B cell (primary cell): ENCODE measurements around the gene ANKDD1A. TPM values are rescaled to one million over a fixed set of nuclear protein-coding genes. Genes with fewer than 3 reads are reported as not detected.

Source experiments
- ATAC-seq: fragments of 200-7000 bp; cut with Tn5 transposase; one replicate; pipeline ENCODE4 v1.10.0; 2021; ENCODE audit warnings: low read depth, mild to moderate bottlenecking, moderate number of reproducible peaks, moderate library complexity
- CTCF ChIA-PET: fragments of 350-600 bp; sonication (Branson Sonifier 250); formaldehyde crosslinking; loops from one replicate; lab custom pipeline; 2021; ENCODE audit warnings: antibody characterized with exemption, inconsistent platforms; lab: Charles Lee
- POLR2A ChIA-PET: fragments of 350-600 bp; sonication (Branson Sonifier 250); formaldehyde crosslinking; loops from one replicate; lab custom pipeline; 2021; ENCODE audit warnings: antibody characterized with exemption; lab: Charles Lee
- DNase-seq: peaks from one replicate; pipeline ENCODE4 v3.0.0; 2013
- H2AFZ ChIP-seq: 2 replicates; pipeline ENCODE4 v1.6.1; 2012; ENCODE audit warnings: mild to moderate bottlenecking, low read depth, low read length; ENCODE audit not compliant: insufficient read depth, poor library complexity, severe bottlenecking
- H3K27ac ChIP-seq, 2 donors: 1 replicate in 1 of 2; 2 replicates in 1 of 2; pipeline ENCODE4 v1.5.1; 2012 to 2013; ENCODE audit warnings: low read length in 2 of 2, mild to moderate bottlenecking in 2 of 2, moderate library complexity in 1 of 2
- H3K27me3 ChIP-seq, 4 experiments: fragments of 200-600 bp in 1 of 4; sonication (generic) in 1 of 4; replicated peaks in 1 of 4; 1 replicate in 2 of 4; 2 replicates in 2 of 4; pipeline versions ENCODE4 v1.6.1 to v1.7.0; 2013 to 2016; ENCODE audit warnings: low read length in 3 of 4, mild to moderate bottlenecking in 2 of 4, mixed read lengths in 1 of 4, moderate library complexity in 1 of 4; ENCODE audit not compliant: insufficient read depth in 4 of 4, control insufficient read depth in 3 of 4; ENCODE audit errors: control extremely low read depth in 1 of 4
- H3K36me3 ChIP-seq, 2 experiments: replicated peaks in 1 of 2; 1 replicate in 1 of 2; 2 replicates in 1 of 2; pipeline versions ENCODE4 v1.6.1 to v1.7.1; 2013; ENCODE audit warnings: low read length in 1 of 2; ENCODE audit not compliant: insufficient read depth in 2 of 2, control insufficient read depth in 1 of 2; ENCODE audit errors: control extremely low read depth in 1 of 2, extremely low read depth in 1 of 2
- H3K4me1 ChIP-seq, 2 donors: fragments of 200-600 bp in 1 of 2; sonication (generic) in 1 of 2; 1 replicate in 1 of 2; 2 replicates in 1 of 2; pipeline versions ENCODE4 v1.5.1 to v1.6.1; 2013 to 2017; ENCODE audit warnings: low read length in 2 of 2; ENCODE audit not compliant: control insufficient read depth in 2 of 2, insufficient read depth in 2 of 2
- H3K4me2 ChIP-seq: replicated peaks from 2 replicates; pipeline ENCODE3; 2012; ENCODE audit warnings: mild to moderate bottlenecking, low read depth, low read length; ENCODE audit not compliant: poor library complexity, severe bottlenecking
- H3K4me3 ChIP-seq, 5 experiments: fragments of 200-600 bp in 1 of 5; sonication (generic) in 1 of 5; 1 replicate in 3 of 5; 2 replicates in 2 of 5; pipeline versions ENCODE4 v1.5.1 to v1.7.0; 2011 to 2016; ENCODE audit warnings: low read length in 4 of 5, mild to moderate bottlenecking in 4 of 5, low read depth in 2 of 5, control low read depth in 1 of 5, moderate library complexity in 1 of 5; ENCODE audit not compliant: insufficient read depth in 1 of 5; ENCODE audit errors: control extremely low read depth in 1 of 5, extremely low read depth in 1 of 5
- H3K79me2 ChIP-seq: fragments of 200-600 bp; sonication (generic); one replicate; pipeline ENCODE4 v1.6.0; 2016; ENCODE audit warnings: low read length; ENCODE audit not compliant: control insufficient read depth, insufficient read depth
- H3K9ac ChIP-seq: fragments of 200-600 bp; sonication (generic); 2 replicates; pipeline ENCODE4 v1.6.1; 2017; ENCODE audit warnings: mild to moderate bottlenecking, low read length, moderate library complexity
- H3K9me3 ChIP-seq, 3 donors: one replicate each; pipeline versions ENCODE4 v1.6.1 to v1.7.1; 2013; ENCODE audit warnings: low read length in 2 of 3; ENCODE audit not compliant: control insufficient read depth in 2 of 3, insufficient read depth in 1 of 3; ENCODE audit errors: control extremely low read depth in 1 of 3
- H4K20me1 ChIP-seq: 2 replicates; pipeline ENCODE4 v1.6.0; 2012; ENCODE audit warnings: mild to moderate bottlenecking, low read length; ENCODE audit not compliant: insufficient read depth, control insufficient read depth, poor library complexity, severe bottlenecking
- H3K27ac Mint-ChIP-seq: one replicate; pipeline ENCODE4 v1.8.0; 2021; ENCODE audit warnings: mixed read lengths
- H3K27me3 Mint-ChIP-seq: one replicate; pipeline ENCODE4 v1.8.0; 2021; ENCODE audit warnings: mixed read lengths
- H3K4me1 Mint-ChIP-seq: one replicate; pipeline ENCODE4 v1.8.0; 2021; ENCODE audit warnings: mixed read lengths
- H3K4me3 Mint-ChIP-seq: one replicate; pipeline ENCODE4 v1.8.0; 2021; ENCODE audit warnings: mixed read lengths
- H3K9me3 Mint-ChIP-seq: one replicate; pipeline ENCODE4 v1.8.0; 2022; ENCODE audit warnings: mixed read lengths; ENCODE audit not compliant: insufficient read depth
- EZH2 ChIP-seq: IDR thresholded peaks from 2 replicates; pipeline ENCODE4 v1.6.1; 2012; ENCODE audit warnings: borderline replicate concordance, low read depth, mild to moderate bottlenecking, moderate library complexity, low read length; ENCODE audit not compliant: insufficient read depth, poor library complexity, severe bottlenecking
- WGBS: methylation state at CpG from one replicate; pipeline ENCODE4 v1.1.5; 2013; ENCODE audit warnings: missing lambda C conversion rate; ENCODE audit not compliant: insufficient coverage; 5-methylcytosine and 5-hydroxymethylcytosine counted together
- intact Hi-C: fragments of 100-400 bp; cut with micrococcal nuclease; formaldehyde crosslinking; loops from one replicate; pipeline ENCODE4 v1.10.0; 2022
- polyA plus RNA-seq: library from polyadenylated mRNA; depleted of rRNA; stranded (reverse); fragments of >200 nt; gene quantifications from 2 replicates; pipeline ENCODE4 v1.2.3, GENCODE V29; 2012
- total RNA-seq, 2 donors: library from RNA; stranded (reverse); fragments of 120-200 nt in 1 of 2; gene quantifications; 1 replicate in 1 of 2; 2 replicates in 1 of 2; pipeline versions ENCODE4 v1.2.3 to v1.2.4, GENCODE V29; 2013 to 2022
- TF ChIP-seq, protein P1 (sequence below): fragments of 200-600 bp; IDR thresholded peaks from one replicate; pipeline ENCODE4 v1.8.0; 2022; ENCODE audit warnings: antibody characterized with exemption, mild to moderate bottlenecking

Gene ANKDD1A
- total and polyA plus RNA-seq, 2 donors (not counting 1 experiment from before 2014, with no cell fraction given), result 2.6 to 2.7 TPM

DNA sequence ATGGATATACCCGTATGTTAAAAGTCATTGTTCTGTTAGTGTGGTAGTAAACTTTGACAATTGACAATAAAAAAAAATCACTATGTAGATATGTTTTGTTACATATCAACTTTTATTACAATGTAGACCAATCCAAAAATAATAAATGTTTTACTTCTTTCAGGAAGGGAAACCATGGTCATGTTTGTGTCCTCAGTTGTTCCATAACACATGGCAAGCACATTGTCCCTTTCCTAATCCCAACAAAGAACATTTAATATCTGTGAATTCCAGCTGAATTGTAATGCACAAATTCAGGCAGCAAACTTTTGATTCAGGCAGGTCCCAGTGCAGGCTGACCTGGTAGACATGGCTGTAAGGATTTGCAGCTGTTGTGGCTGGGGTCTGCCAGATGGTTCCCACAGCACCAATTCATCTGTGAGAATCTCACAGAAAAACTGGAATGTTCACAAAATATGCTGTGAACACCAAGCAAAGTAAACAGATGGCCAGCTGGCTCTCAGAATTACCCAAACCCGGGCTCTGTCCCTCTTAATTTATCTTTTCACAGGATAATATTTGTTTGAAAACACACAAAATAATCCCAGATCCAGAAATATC is 79.9 kb downstream of the ANKDD1A start:
- no peaks in the 10 kb centered on the region for H4K20me1 ChIP-seq
- DNase-seq (no peak), ATAC-seq (no peak)
- Mint-ChIP-seq H3K27me3 (no peaks in the 10 kb centered on the region), H3K4me1 (peaks cover 37% of the 10 kb centered on the region), H3K9me3 (no peaks in the 10 kb centered on the region), H3K27ac (peak overlapping the region; percentile 38), H3K4me3 (no peak overlapping the region)
- ChIA-PET CTCF (interaction anchor here (2.0 kb wide), 1 partner anchor 17 kb away, joined by 5 read pairs; no protein-coding TSS in a partner anchor), POLR2A (no interaction called here)
- no CpG with 5 or more reads among the region's 2 CpGs for WGBS
- no peak overlapping the region for H3K4me2 ChIP-seq
- H2AFZ ChIP-seq, result no peak overlapping the region
- no peak overlapping the region for H3K9ac ChIP-seq
- no peak overlapping the region for H3K27ac ChIP-seq
- peaks cover 28% of the 10 kb centered on the region for H3K79me2 ChIP-seq
- no peaks in the 10 kb centered on the region for H3K9me3 ChIP-seq
- H3K4me1 ChIP-seq, result peaks cover 17 to 20% of the 10 kb centered on the region in 2 donors
- H3K4me3 ChIP-seq, result no peak overlapping the region
- no peaks in the 10 kb centered on the region for H3K27me3 ChIP-seq
- TF ChIP-seq EZH2, result no peak
- TF ChIP-seq, protein P1, sequence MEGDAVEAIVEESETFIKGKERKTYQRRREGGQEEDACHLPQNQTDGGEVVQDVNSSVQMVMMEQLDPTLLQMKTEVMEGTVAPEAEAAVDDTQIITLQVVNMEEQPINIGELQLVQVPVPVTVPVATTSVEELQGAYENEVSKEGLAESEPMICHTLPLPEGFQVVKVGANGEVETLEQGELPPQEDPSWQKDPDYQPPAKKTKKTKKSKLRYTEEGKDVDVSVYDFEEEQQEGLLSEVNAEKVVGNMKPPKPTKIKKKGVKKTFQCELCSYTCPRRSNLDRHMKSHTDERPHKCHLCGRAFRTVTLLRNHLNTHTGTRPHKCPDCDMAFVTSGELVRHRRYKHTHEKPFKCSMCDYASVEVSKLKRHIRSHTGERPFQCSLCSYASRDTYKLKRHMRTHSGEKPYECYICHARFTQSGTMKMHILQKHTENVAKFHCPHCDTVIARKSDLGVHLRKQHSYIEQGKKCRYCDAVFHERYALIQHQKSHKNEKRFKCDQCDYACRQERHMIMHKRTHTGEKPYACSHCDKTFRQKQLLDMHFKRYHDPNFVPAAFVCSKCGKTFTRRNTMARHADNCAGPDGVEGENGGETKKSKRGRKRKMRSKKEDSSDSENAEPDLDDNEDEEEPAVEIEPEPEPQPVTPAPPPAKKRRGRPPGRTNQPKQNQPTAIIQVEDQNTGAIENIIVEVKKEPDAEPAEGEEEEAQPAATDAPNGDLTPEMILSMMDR, result no peak
- intact Hi-C loops, result loop anchor here (5.0 kb wide), 2 partner anchors 149 to 164 kb away; partner anchors contain the start of genes PIF1 and PLEKHO2
- H3K36me3 ChIP-seq, result no peaks in the 10 kb centered on the region

DNA sequence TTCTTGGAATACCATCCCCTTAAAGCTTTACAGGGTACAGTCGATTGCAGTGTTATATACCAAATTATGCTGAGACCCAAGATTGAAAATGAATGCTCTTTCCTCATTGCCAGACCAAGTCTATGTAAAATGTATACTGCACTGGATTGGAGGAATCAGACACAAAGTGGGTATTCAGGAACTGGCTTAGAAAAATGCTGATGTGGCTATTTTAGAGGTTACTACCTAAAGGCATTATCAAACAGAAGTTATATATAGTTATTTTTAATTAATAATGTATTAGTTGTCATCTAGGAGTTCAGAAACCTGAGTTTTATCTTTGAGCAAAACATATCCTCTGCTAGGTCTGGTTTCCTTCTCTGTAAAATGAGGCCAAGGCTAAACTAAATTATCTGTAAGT is 81.6 kb downstream of the ANKDD1A start:
- H3K4me3 Mint-ChIP-seq, result no peak overlapping the region
- Histone ChIP-seq H3K9me3 (no peaks in the 10 kb centered on the region), H4K20me1 (no peaks in the 10 kb centered on the region), H2AFZ (peak overlapping the region; percentile 59), H3K4me2 (no peak overlapping the region), H3K4me3 (no peak overlapping the region), H3K4me1 (peaks cover 13 to 14% of the 10 kb centered on the region in 2 donors), H3K36me3 (no peaks in the 10 kb centered on the region), H3K79me2 (peaks cover 12% of the 10 kb centered on the region), H3K9ac (no peak overlapping the region), H3K27me3 (no peaks in the 10 kb centered on the region), H3K27ac (no peak overlapping the region)
- no CpG with 5 or more reads among the region's 1 CpG for WGBS
- H3K27me3 Mint-ChIP-seq, result no peaks in the 10 kb centered on the region
- H3K9me3 Mint-ChIP-seq, result no peaks in the 10 kb centered on the region
- H3K4me1 Mint-ChIP-seq, result peaks cover 24% of the 10 kb centered on the region
- TF ChIP-seq, protein P1, result no peak
- intact Hi-C loops, result loop anchor here (5.0 kb wide), 2 partner anchors 151 to 166 kb away; partner anchors contain the start of genes PIF1 and PLEKHO2
- H3K27ac Mint-ChIP-seq, result peak overlapping the region; percentile 54
- DNase-seq, result no peak
- ATAC-seq, result no peak
- POLR2A ChIA-PET, result no interaction called here
- CTCF ChIA-PET, result interaction anchor here (0.6 to 2.0 kb wide), 2 partner anchors 15 to 263 kb away, joined by 3 to 5 read pairs; no protein-coding TSS in a partner anchor
